GM23338 (cell line): ENCODE measurements around the gene HOXB5. TPM values are rescaled to one million over a fixed set of nuclear protein-coding genes. Genes with fewer than 3 reads are reported as not detected.

Experiments
- ATAC-seq: fragments of 200-7000 bp; cut with Tn5 transposase; 3 replicates; pipeline ENCODE4 v1.9.1; 2020
- DNase-seq: peaks from one replicate; pipeline ENCODE4 v3.0.0-alpha.2; 2015; ENCODE audit warnings: low spot score
- H2AFZ ChIP-seq: fragments of 200-600 bp; sonication (generic); 2 replicates; pipeline ENCODE4 v1.8.0; 2016; ENCODE audit warnings: antibody characterized with exemption, mild to moderate bottlenecking, moderate library complexity
- H3F3A ChIP-seq: fragments of 200-600 bp; sonication (generic); replicated peaks from 2 replicates; pipeline ENCODE4 v1.8.0; 2017; ENCODE audit warnings: antibody characterized with exemption, mixed run types, low read depth
- H3K27ac ChIP-seq: fragments of 200-600 bp; sonication (generic); 2 replicates; pipeline ENCODE4 v1.6.1; 2016; ENCODE audit warnings: low read depth
- H3K27me3 ChIP-seq: fragments of 200-600 bp; sonication (generic); 2 replicates; pipeline ENCODE4 v1.8.0; 2016; ENCODE audit warnings: mild to moderate bottlenecking, mixed run types, moderate library complexity; ENCODE audit not compliant: insufficient read depth
- H3K36me3 ChIP-seq: fragments of 200-600 bp; sonication (generic); 2 replicates; pipeline ENCODE4 v1.8.0; 2016; ENCODE audit warnings: mild to moderate bottlenecking; ENCODE audit not compliant: insufficient read depth
- H3K4me1 ChIP-seq: fragments of 200-600 bp; sonication (generic); 2 replicates; pipeline ENCODE4 v1.8.0; 2016; ENCODE audit warnings: mild to moderate bottlenecking, moderate library complexity; ENCODE audit not compliant: insufficient read depth
- H3K4me2 ChIP-seq: fragments of 200-600 bp; sonication (generic); 2 replicates; pipeline ENCODE4 v1.7.1; 2017; ENCODE audit warnings: mixed run types
- H3K4me3 ChIP-seq: fragments of 200-600 bp; sonication (generic); 2 replicates; pipeline ENCODE4 v1.6.1; 2016; ENCODE audit warnings: mixed run types
- H3K79me2 ChIP-seq: fragments of 200-600 bp; sonication (generic); replicated peaks from 2 replicates; pipeline ENCODE4 v1.8.0; 2017; ENCODE audit warnings: mild to moderate bottlenecking; ENCODE audit not compliant: insufficient read depth
- H3K9me2 ChIP-seq: fragments of 200-600 bp; sonication (generic); 2 replicates; pipeline ENCODE4 v1.8.0; 2017; ENCODE audit not compliant: insufficient read depth
- H4K20me1 ChIP-seq: fragments of 200-600 bp; sonication (generic); replicated peaks from 2 replicates; pipeline ENCODE4 v1.8.0; 2017; ENCODE audit warnings: mild to moderate bottlenecking; ENCODE audit not compliant: insufficient read depth
- H3K27ac Mint-ChIP-seq: 2 replicates; pipeline ENCODE4 v1.8.0; 2020; ENCODE audit warnings: inconsistent platforms, mild to moderate bottlenecking, moderate library complexity, mixed read lengths
- H3K27me3 Mint-ChIP-seq: 3 replicates; pipeline ENCODE4 v1.8.0; 2022; ENCODE audit warnings: low read depth, mild to moderate bottlenecking, moderate library complexity, mixed read lengths, inconsistent platforms; ENCODE audit not compliant: insufficient read depth, poor library complexity
- H3K36me3 Mint-ChIP-seq: 3 replicates; pipeline ENCODE4 v1.8.0; 2021; ENCODE audit warnings: low read depth, mild to moderate bottlenecking, inconsistent platforms, moderate library complexity, mixed read lengths
- H3K4me1 Mint-ChIP-seq: 3 replicates; pipeline ENCODE4 v1.8.0; 2020; ENCODE audit warnings: mild to moderate bottlenecking, inconsistent platforms, mixed read lengths
- H3K4me3 Mint-ChIP-seq: 3 replicates; pipeline ENCODE4 v1.8.0; 2021; ENCODE audit warnings: moderate library complexity, mild to moderate bottlenecking, inconsistent platforms, mixed read lengths
- H3K9me3 Mint-ChIP-seq: 3 replicates; pipeline ENCODE4 v1.8.0; 2020; ENCODE audit warnings: moderate library complexity, mild to moderate bottlenecking, inconsistent platforms, mixed read lengths
- EZH2 ChIP-seq: fragments of 200-600 bp; sonication (generic); IDR thresholded peaks from one replicate; pipeline ENCODE4 v1.8.0; 2017; ENCODE audit warnings: antibody characterized with exemption, mild to moderate bottlenecking, low read depth; ENCODE audit not compliant: unreplicated experiment
- JUNB ChIP-seq: IDR thresholded peaks from one replicate; pipeline ENCODE4 v1.6.1; 2016; ENCODE audit warnings: antibody characterized with exemption; ENCODE audit not compliant: unreplicated experiment
- polyA plus RNA-seq: library from polyadenylated mRNA; unstranded; fragments of >200 nt; fragmentation: Nextera tagmentation; extraction: Ambion mirVana; gene quantifications from 2 replicates; pipeline ENCODE4 v1.2.1, GENCODE V29; 2016
- total RNA-seq: library from RNA; depleted of rRNA; stranded (reverse); fragments of >200 nt; shearing (Covaris generic); gene quantifications from 2 replicates; pipeline ENCODE4 v1.2.3, GENCODE V29; 2014

The HOXB5 gene
- total and polyA plus RNA-seq, 2 experiments from 2014 or later = not detected

- H4K20me1 ChIP-seq = peaks cover 54% of the 10 kb centered on the region
- Mint-ChIP-seq H3K27ac (no peak overlapping the region), H3K4me3 (no peak overlapping the region), H3K27me3 (peaks cover 97% of the 10 kb centered on the region), H3K36me3 (no peaks in the 10 kb centered on the region; the same call in 2 of the 3 replicates), H3K9me3 (no peaks in the 10 kb centered on the region; the same call in 1 of the 3 replicates), H3K4me1 (peaks cover 13% of the 10 kb centered on the region)
- peaks cover 35% of the 10 kb centered on the region for H3K4me1 ChIP-seq
- no peak overlapping the region for H3K27ac ChIP-seq
- TF ChIP-seq JUNB (no peak), EZH2 (peak; percentile 75)
- H3K36me3 ChIP-seq = no peaks in the 10 kb centered on the region
- H3K79me2 ChIP-seq = no peaks in the 10 kb centered on the region
- H3K4me3 ChIP-seq = no peak overlapping the region
- H3K4me2 ChIP-seq = no peak overlapping the region
- ATAC-seq (no peak), DNase-seq (no peak)
- peaks cover 100% of the 10 kb centered on the region for H3K27me3 ChIP-seq
- H3K9me2 ChIP-seq = no peaks in the 10 kb centered on the region
- no peak overlapping the region for H2AFZ ChIP-seq
- H3F3A ChIP-seq = peaks cover 47% of the 10 kb centered on the region
Measured at GRCh38 chr17:48628649-48629410, 35.3 kb upstream of the HOXB5 start.

- TF ChIP-seq EZH2 = peak; percentile 70
- TF ChIP-seq JUNB = no peak
Measured at GRCh38 chr17:48627623-48628521, 34.3 kb upstream of the HOXB5 start.

GRCh38 chr17:48627118-48627597 is 33.6 kb upstream of the HOXB5 start:
- peaks cover 61% of the 10 kb centered on the region for H4K20me1 ChIP-seq
- H2AFZ ChIP-seq = no peak overlapping the region
- H3F3A ChIP-seq = peaks cover 41% of the 10 kb centered on the region
- ATAC-seq (no peak), DNase-seq (no peak)
- no peak overlapping the region for H3K27ac Mint-ChIP-seq
- peaks cover 8% of the 10 kb centered on the region for H3K4me1 Mint-ChIP-seq
- H3K27me3 ChIP-seq = peaks cover 100% of the 10 kb centered on the region
- peak overlapping the region; percentile 15; the same call in 2 of the 3 replicates for H3K4me3 Mint-ChIP-seq
- no peak overlapping the region for H3K27ac ChIP-seq
- no peaks in the 10 kb centered on the region; the same call in 1 of the 3 replicates for H3K9me3 Mint-ChIP-seq
- peaks cover 24% of the 10 kb centered on the region for H3K4me1 ChIP-seq
- no peaks in the 10 kb centered on the region for H3K79me2 ChIP-seq
- peaks cover 97% of the 10 kb centered on the region for H3K27me3 Mint-ChIP-seq
- peak overlapping the region; percentile 68 for H3K4me2 ChIP-seq
- H3K36me3 ChIP-seq = no peaks in the 10 kb centered on the region
- H3K9me2 ChIP-seq = no peaks in the 10 kb centered on the region
- H3K4me3 ChIP-seq = peak overlapping the region; percentile 42
- peak; percentile 95 for TF ChIP-seq EZH2
- no peak for TF ChIP-seq JUNB
- H3K36me3 Mint-ChIP-seq = no peaks in the 10 kb centered on the region; the same call in 2 of the 3 replicates

More at GRCh38 chr17:48627623-48628521, 34.3 kb upstream of the HOXB5 start:
- H3K27ac Mint-ChIP-seq = no peak overlapping the region
- peaks cover 13% of the 10 kb centered on the region for H3K4me1 Mint-ChIP-seq
- Histone ChIP-seq H3K4me2 (no peak overlapping the region), H3K9me2 (no peaks in the 10 kb centered on the region), H4K20me1 (peaks cover 61% of the 10 kb centered on the region), H3K4me3 (no peak overlapping the region), H3K27me3 (peaks cover 100% of the 10 kb centered on the region), H3F3A (peaks cover 43% of the 10 kb centered on the region), H2AFZ (no peak overlapping the region), H3K27ac (no peak overlapping the region), H3K4me1 (peaks cover 31% of the 10 kb centered on the region), H3K79me2 (no peaks in the 10 kb centered on the region), H3K36me3 (no peaks in the 10 kb centered on the region)
- no peak overlapping the region for H3K4me3 Mint-ChIP-seq
- no peak for ATAC-seq
- no peaks in the 10 kb centered on the region; the same call in 2 of the 3 replicates for H3K36me3 Mint-ChIP-seq
- H3K9me3 Mint-ChIP-seq = no peaks in the 10 kb centered on the region; the same call in 1 of the 3 replicates
- no peak for DNase-seq
- peaks cover 97% of the 10 kb centered on the region for H3K27me3 Mint-ChIP-seq
